Measurements from ENCODE around the gene PMM1.
"Not testable (repeated sequence)": the region's sequence is repeated elsewhere in the genome, so short reads cannot be mapped to it uniquely, and the experiment has no call there.

Gene PMM1

GRCh38 chr22:41596776-41597634 is 7.4 kb upstream of the PMM1 start:
- DNase-seq (ENCODE audit: low read depth in 2 of 2), result no peak

DNA sequence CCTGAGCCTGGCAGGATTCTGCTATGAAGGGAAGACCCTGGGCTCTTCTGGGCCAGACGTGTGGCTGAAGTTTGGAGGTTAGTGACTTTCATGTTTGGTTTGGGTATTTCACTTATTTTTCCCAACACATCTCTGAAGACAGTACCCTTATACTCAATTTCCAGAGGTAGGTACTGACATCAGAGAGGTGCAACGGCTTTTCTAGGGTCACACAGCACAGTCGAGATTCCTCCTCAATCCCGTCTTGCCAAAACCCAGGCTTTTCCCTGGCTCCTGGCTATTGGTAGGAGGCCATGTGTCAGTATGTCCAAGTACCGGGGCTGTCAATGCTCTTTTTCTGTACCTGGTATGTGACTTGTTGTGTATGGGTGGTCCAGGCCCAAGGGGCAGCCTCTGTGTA is 6.1 kb upstream of the PMM1 start:
- DNase-seq (ENCODE audit: low read depth in 2 of 2), result no peak

GRCh38 chr22:41593336-41593960 is 3.8 kb upstream of the PMM1 start:
- not testable (repeated sequence) for DNase-seq (ENCODE audit: low read depth in 2 of 2)

GRCh38 chr22:41587347-41587723 is 2.3 kb downstream of the PMM1 start:
- DNase-seq (ENCODE audit: low read depth in 2 of 2), result no peak

DNA sequence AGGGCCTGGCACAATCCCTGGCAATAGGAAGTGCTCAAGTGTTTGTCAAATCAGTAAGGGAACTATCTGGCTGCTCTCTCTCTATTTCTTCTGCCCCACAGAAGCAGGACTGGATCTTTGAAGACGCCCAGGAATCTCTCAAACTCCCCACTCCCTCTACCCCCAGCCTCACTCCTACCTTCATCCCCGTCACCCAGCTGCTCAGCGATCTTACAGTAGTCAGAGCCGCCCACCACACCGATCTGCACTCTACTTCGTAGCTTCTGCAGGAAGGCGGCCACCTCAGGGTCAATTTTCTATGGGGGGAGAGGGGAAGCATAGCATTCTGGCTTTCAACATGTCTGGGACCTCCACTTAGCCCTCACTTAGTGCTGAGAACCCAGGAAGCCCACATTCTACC is 3.7 kb downstream of the PMM1 start:
- DNase-seq (ENCODE audit: low read depth in 2 of 2), result no peak

- DNase-seq (ENCODE audit: low read depth in 2 of 2), result no peak
Observed at GRCh38 chr22:41584881-41585280, 4.8 kb downstream of the PMM1 start.

GRCh38 chr22:41582694-41583093 is 6.9 kb downstream of the PMM1 start:
- DNase-seq (ENCODE audit: low read depth in 2 of 2), result no peak

DNA sequence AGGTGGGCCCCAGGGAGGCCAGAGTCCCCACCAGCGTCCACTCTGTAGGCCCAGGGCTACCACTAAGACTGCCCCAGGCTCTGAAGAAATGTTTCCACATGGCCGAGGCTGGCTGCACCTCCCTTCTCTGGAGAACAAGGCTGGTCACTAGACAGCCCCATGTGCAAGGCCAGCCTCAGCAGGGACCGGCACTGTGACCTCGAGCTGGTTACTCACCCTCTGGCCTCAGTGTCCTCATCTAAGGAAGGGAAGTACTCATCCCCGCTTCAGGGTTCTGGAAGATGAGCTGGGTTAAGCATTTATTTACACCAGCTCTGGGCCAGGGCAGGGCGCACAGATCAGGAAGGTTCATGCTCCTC is 9.7 kb downstream of the PMM1 start:
- no peak for DNase-seq (ENCODE audit: low read depth in 2 of 2)

DNA sequence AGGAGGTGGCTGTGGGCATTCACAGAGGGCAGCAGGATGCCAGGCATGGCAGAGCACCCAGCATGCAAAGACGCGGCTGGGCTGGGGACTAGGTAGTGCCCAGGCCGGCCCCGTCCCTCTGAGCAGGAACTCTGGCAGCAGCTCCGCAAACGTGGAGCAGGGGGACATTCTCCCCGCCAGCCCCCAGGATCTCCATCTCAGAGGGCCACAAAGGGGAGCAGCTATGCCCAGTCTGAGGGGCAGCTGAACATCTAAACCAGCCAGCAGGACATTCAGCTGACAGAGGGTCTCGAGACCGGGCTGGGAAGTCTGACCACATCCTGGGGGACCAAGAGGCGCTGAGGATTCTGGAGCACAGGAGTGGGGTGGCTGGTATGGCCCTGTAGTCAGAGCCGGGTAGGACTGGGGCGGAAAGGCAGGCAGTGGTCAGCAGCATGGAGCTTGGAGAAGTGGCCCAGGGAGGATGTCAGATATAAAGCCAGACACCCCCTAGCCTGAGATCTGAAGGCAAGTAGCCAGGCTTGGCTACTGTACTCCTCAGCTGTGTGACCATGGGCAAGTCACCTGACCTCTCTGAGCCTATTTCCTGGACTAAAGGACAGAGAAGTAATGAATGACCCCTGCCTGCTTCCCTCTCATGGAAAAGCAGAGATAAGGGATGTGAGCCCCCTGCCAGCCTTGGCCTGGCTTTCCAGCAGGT is 10.2 kb downstream of the PMM1 start:
- no peak for DNase-seq (ENCODE audit: low read depth in 2 of 2)

DNA sequence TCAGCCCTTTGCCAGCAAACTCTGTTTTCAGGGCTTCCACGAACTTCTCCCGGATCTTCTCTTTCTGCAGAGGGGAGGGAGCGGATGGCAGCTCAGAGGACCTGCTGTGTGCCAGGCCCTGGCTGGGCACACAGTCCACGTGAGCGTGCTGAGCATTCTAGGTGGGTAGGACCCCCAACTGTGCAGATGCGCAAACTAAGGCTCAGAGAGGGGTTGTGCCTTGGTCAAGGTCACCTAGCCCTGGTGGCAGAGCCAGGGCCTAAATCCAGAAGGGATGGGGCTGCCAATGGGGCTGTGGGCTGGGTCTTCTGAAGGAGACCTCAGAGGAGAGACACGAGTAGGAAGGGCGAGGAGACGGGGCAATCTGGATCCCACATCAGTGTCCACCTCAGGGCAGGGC is 10.8 kb downstream of the PMM1 start:
- DNase-seq (ENCODE audit: low read depth in 2 of 2), result no peak

GRCh38 chr22:41578114-41578513 is 11.5 kb downstream of the PMM1 start:
- no peak for DNase-seq (ENCODE audit: low read depth in 2 of 2)

DNA sequence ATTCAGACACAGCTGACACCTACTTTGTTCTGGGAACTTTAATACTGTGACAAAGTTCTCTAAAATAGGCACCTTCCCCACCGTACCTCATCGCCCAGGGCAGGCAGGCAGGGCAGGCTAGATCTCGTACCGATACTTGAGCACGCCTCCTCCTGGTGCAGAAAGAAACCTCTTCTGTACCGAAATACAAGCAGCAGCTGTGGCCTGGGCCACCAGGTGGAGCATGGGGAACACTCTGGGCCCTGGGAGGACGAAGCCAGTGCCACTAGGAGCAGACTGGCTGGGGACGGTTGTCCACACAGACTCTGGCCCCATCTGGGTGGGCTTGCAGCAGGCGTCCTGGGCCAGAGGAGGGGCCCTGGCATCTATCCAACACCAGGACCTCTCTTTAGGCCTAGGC is 12.8 kb downstream of the PMM1 start:
- no peak for DNase-seq (ENCODE audit: low read depth in 2 of 2)

GRCh38 chr22:41575533-41575932 is 14.1 kb downstream of the PMM1 start:
- no peak for DNase-seq (ENCODE audit: low read depth in 2 of 2)

DNA sequence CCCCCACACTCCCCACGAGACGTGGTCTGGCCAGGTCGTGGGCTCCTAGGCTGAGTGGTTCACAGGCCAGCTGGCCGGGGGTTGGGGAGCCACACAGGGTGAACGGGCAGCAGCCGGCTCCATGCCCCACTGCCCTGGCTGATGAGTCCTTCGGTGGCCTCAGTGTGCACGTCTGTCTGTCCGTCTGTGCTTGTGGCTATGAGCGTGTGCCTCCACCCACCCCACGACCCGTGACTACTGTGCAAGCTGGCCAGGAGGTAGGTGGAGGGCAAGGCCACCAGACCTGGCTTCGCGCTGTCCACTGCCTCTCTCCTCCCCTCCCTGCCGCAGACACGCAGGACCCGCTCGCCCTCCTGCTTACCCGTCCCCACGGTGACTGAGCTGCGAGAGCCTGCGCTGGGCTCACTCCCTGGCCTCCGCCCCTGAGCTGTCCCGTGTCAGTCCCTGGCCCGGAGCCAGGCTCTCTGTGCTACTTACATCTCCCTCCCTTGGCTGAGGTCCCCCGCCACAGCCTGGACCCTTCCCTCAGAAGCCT is 14.7 kb downstream of the PMM1 start:
- no peak for DNase-seq (ENCODE audit: low read depth in 2 of 2)

DNA sequence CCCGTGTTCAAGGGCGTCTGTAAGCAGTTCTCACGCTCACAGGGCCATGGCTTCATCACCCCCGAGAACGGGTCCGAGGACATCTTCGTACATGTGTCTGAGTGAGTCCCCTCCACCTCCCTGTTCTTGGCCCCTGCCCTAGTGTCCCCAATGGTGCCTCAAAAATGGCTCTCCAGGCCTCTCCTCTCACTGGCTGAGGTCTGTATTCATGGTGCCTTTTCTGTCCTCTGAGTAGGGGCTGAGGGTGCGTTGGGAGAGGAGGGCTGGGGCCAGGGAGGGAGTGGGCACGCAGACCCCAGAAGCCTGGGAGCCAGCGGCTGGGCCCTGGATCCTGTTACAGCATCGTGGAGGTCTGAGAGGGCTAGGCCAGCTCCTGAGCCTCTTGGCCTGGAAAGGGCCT is 16.0 kb downstream of the PMM1 start:
- no peak for DNase-seq (ENCODE audit: low read depth in 2 of 2)

DNA sequence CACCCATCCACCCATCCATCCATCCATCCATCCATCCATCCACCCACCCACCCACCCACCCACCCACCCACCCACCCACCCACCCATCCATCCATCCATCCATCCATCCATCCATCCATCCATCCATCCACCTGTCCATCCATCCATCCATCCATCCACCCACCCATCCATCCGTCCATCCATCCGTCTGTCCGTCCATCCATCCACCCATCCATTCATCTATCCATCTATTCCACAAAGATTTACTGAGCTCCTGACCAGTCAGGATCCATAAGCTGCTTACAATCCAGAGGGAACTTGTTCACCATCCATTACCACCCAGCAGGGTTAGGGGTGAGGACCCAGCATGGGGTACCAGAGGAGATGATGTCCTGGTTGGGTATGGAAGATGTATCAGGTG is 17.3 kb downstream of the PMM1 start:
- DNase-seq (ENCODE audit: low read depth in 2 of 2), result not testable (repeated sequence)

DNA sequence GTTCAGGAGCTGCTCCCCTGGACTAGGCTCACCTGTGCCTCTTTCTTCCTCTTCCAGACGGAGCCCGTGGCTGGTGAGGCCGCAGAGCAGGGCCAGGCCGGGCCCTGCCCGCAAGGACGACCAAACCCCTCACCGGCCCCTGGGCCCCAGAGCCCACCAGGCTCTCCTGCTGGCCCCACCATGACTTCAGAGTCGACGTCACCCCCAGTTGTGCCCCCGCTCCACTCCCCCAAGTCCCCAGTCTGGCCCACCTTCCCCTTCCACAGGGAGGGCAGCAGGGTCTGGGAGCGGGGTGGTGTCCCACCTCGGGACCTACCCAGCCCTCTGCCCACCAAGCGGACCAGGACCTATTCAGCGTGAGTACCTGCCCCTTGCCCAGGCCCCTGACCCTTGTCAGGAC is 17.9 kb downstream of the PMM1 start:
- no peak for DNase-seq (ENCODE audit: low read depth in 2 of 2)

DNA sequence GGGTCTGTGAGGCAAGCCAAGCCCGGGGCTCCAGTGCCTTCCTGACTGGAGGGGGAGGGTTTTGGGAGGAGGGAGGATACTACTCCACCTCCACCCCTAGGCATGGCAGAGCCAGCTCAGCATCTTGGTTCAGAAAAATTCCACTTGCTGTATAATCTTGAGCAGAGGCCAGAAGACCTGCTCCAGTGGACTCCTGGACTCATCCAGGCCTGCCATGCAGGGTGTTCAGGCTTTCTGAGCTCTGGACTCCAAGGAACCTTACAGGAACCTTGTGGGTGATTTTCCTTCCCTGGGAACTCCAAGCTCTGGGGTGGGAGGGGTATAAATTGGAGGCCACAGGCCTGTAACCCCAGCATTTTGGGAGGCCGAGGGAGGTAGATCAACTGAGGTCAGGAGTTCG is 19.4 kb downstream of the PMM1 start:
- no peak for DNase-seq (ENCODE audit: low read depth in 2 of 2)

DNA sequence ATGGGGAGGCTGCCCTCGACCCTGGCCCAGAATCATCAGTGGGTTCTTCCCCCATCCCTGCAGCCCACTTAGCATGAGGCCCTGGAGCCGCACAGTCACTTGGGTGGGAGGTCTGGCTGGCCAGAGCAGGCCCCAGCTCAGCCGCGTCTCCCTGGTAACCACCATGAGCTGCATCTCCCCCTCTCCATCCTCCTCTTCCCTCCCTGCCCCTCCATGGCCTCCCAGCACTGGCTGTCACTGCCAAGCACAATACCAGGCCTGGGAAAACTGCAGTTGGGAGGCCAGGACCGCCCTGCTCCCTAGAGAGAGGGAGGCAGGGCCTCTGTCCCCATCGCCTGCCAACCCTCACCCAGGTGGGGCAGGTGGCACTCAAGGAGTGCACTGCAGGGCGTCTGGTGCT is 20.8 kb downstream of the PMM1 start:
- no peak for DNase-seq (ENCODE audit: low read depth in 2 of 2)

- no peak for DNase-seq (ENCODE audit: low read depth in 2 of 2)
Observed at GRCh38 chr22:41567512-41567768, 22.2 kb downstream of the PMM1 start.

DNA sequence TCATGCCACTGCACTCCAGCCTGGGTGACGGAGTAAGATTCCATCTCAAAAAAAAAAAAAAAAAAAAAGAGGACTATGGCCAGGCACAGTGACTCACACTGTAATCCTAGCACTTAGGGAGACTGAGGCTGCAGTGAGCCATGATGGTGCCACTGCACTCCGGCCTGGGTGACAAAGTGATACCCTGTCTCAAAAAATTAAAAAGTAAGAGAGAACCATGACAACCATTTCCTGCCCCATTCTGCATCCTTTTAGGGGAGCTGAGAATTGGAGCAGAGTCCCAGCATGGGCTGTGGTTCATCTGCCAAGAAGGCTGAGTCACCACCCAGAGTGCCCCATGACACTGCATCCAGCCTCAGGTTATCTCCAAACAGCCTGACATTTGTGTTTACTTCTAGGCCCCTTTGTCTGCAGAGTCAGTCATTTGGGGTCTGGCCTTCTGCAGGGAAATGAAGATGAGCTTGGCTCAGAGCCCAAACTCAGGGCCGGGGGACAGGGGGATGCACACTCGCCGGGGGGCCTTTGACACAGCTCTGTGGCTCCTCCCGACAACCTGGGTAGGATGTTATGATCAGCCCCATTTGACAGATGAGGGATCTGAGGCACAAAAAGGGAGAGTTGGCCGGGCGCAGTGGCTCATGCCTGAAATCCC is 24.1 kb downstream of the PMM1 start:
- no peak for DNase-seq (ENCODE audit: low read depth in 2 of 2)

DNA sequence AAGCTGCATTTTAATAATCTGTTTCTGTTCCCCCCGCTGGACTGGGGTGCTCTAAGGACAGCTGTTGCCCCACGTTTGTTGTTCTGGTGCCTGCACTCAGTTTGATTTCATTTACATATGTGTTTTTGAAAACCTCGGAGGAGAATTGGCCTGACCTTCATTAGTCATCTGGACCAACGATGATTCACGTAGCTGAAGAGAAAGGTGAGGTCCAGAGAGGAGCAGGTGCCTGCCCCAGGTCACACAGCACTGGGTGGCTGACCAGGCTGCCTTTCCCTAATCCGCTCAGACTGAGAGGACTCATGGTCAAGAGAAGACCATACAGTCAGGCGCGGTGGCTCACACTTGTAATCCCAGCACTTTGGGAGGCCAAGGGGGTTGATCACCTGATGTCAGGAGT is 25.1 kb downstream of the PMM1 start:
- DNase-seq (ENCODE audit: low read depth in 2 of 2), result no peak

Measured in activated CD8-positive, alpha-beta memory T cell treated with anti-CD3 and anti-CD28 coated beads for 4 hours (primary cell).